Bronchial epithelial cell (primary cell): ENCODE measurements around the gene CDK14. TPM values are rescaled to one million over a fixed set of nuclear protein-coding genes. Genes with fewer than 3 reads are reported as not detected.
"Not testable (repeated sequence)": the region's sequence is repeated elsewhere in the genome, so short reads cannot be mapped to it uniquely, and the experiment has no call there.

ENCODE experiments used
- DNase-seq: peaks from one replicate; pipeline ENCODE4 v3.0.0-alpha.2; 2010; ENCODE audit warnings: low read depth
- FAIRE-seq: peaks from 2 replicates; lab custom pipeline; 2011; peaks lifted over from hg19 to GRCh38; lab: Jason Lieb, UNC
- H3K27me3 ChIP-seq: 2 replicates; pipeline ENCODE4 v1.5.1; 2011; ENCODE audit warnings: low read length; ENCODE audit not compliant: control insufficient read depth, insufficient read depth
- H3K36me3 ChIP-seq: 2 replicates; pipeline ENCODE4 v1.5.1; 2011; ENCODE audit warnings: low read length; ENCODE audit not compliant: control insufficient read depth, insufficient read depth
- H3K4me3 ChIP-seq: 2 replicates; pipeline ENCODE4 v1.5.1; 2011; ENCODE audit warnings: mild to moderate bottlenecking, low read depth, low read length, control low read depth
- total RNA-seq: library from RNA; depleted of rRNA; stranded (reverse); fragments of >200 nt; gene quantifications from 2 replicates; pipeline ENCODE4 v1.2.1, GENCODE V29; 2014
- TF ChIP-seq, protein P1 (sequence below): IDR thresholded peaks from 2 replicates; pipeline ENCODE4 v1.5.1; 2011; ENCODE audit warnings: mild to moderate bottlenecking, moderate library complexity, low read length, control low read depth, inconsistent platforms; ENCODE audit not compliant: insufficient read depth, severe bottlenecking

Gene CDK14
- total RNA-seq, 1 donor from 2014 or later, result 8.7 TPM

DNA sequence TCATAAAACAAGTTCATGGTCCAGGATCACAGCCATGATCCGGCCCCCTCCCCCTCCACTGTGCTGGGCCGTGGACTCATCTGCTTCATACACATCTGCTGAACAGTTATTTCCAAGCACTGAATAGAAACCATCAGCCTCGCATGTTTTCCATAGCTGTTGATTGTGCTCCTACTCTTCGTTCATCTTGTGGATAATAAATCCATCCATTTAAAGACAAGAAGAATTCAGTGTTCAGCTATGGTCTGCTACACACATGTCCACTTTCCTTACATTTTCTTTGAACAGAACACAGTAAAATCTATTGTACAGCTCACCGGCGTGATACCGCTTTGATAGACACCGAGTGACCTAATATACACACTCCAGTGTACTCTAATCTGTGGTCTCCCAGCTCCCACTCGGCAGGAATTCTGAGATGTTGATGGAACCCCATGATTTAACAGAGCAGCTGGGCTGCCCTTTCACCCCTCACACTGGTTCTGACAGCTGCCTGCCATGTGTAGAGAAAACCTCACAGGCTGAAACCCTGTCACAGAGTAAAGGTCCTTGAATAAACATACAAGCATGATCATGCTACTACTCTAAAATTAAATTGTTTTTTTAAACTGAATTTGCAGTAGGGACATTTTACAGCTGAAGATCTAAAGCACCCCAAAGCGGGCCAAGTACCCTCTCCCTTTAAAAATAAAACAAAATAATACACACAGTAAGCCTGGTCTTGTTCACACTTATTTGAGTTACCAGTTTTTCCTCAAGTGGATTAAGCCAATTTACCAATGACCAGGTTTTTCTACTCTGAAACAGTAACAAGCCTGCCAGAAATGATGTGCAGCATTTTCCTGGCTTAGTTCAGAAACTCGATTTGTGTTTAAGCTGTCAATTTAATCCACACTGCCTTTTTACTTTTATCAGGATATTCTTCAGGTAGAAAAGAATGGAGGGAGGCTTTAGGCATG, 573.0 kb downstream of the CDK14 start:
- Histone ChIP-seq H3K36me3 (no peaks in the 10 kb centered on the region), H3K27me3 (no peaks in the 10 kb centered on the region), H3K4me3 (no peak overlapping the region)
- no peak for DNase-seq
- FAIRE-seq, result no peak
- TF ChIP-seq, protein P1, sequence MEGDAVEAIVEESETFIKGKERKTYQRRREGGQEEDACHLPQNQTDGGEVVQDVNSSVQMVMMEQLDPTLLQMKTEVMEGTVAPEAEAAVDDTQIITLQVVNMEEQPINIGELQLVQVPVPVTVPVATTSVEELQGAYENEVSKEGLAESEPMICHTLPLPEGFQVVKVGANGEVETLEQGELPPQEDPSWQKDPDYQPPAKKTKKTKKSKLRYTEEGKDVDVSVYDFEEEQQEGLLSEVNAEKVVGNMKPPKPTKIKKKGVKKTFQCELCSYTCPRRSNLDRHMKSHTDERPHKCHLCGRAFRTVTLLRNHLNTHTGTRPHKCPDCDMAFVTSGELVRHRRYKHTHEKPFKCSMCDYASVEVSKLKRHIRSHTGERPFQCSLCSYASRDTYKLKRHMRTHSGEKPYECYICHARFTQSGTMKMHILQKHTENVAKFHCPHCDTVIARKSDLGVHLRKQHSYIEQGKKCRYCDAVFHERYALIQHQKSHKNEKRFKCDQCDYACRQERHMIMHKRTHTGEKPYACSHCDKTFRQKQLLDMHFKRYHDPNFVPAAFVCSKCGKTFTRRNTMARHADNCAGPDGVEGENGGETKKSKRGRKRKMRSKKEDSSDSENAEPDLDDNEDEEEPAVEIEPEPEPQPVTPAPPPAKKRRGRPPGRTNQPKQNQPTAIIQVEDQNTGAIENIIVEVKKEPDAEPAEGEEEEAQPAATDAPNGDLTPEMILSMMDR, result no peak

DNA sequence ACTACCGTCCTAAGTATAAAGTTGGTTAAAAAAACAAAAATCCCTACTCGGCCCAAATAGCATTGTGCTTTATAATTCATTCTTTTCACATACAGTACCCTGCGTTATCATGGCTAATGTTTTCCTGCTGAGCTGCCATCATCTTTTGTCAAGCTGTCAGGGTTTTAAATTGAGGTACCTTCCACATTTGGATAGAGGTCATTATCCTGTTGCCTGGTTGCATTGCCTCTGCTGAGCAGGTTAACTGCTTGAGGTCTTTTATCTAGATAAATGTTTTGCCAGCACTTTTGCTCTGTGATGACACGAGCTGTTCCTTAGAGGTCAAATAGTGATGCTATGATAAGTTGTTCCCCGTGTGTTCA, 573.7 kb downstream of the CDK14 start:
- TF ChIP-seq, protein P1, result no peak
- DNase-seq, result no peak
- H3K4me3 ChIP-seq, result no peak overlapping the region
- no peaks in the 10 kb centered on the region for H3K36me3 ChIP-seq
- H3K27me3 ChIP-seq, result no peaks in the 10 kb centered on the region
- FAIRE-seq, result no peak

DNA sequence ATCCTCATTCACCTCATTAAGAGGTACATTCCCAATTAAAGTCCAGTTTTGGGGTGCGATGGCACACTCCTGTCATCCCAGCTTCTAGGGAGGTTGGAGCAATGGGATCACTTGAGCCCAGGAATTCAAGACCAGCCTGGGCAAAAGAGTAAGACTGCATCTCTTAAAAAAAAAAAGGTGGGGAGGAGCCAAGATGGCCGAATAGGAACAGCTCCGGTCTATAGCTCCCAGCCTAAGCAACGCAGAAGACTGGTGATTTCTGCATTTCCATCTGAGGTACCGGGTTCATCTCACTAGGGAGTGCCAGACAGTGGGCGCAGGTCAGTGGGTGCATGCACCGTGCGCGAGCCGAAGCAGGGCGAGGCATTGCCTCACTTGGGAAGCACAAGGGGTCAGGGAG, 577.1 kb downstream of the CDK14 start:
- not testable (repeated sequence) for FAIRE-seq, H3K27me3 ChIP-seq, H3K36me3 ChIP-seq, DNase-seq, H3K4me3 ChIP-seq

DNA sequence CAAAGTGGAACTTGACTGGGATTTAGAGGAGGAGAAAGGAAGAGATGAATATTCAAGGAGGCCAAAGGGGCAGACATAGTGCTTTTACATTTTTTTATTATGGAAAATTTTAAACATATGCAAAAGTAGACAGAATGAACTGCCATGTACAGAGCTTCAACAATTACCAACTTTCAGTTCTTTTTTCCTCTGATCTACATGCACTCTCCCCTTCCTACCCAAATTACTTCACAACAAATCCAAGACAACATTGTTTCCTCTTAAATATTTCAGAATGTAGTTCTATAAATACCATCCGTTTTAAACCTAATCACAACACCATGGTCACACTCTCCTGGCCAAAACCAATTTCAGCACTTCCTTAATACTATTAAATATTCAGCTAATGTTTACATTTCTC, 584.6 kb downstream of the CDK14 start:
- no peaks in the 10 kb centered on the region for H3K36me3 ChIP-seq

DNA sequence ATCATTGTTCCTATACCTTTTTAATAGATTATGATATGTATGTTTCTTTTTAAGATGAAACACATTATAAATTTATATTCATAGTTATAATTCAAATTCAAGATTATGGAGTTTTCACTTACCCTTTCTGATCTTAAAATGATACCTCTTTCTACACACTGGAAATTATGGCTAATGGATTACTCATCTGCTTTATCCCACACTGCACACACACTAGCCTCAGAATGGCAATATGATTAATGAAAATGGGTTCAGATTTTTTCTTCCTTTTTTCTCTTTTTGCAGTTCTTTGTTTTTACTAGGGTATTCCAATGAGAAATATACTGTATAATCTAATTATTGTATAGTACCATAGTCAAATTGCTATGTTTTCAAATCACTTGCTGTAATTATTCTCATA, 585.8 kb downstream of the CDK14 start:
- TF ChIP-seq, protein P1, result no peak
- FAIRE-seq, result no peak

More for the DNA sequence above, 584.6 kb downstream of the CDK14 start:
- Histone ChIP-seq H3K27me3 (no peaks in the 10 kb centered on the region), H3K4me3 (no peak overlapping the region)
- DNase-seq (no peak), FAIRE-seq (no peak)
- TF ChIP-seq, protein P1, result no peak

DNA sequence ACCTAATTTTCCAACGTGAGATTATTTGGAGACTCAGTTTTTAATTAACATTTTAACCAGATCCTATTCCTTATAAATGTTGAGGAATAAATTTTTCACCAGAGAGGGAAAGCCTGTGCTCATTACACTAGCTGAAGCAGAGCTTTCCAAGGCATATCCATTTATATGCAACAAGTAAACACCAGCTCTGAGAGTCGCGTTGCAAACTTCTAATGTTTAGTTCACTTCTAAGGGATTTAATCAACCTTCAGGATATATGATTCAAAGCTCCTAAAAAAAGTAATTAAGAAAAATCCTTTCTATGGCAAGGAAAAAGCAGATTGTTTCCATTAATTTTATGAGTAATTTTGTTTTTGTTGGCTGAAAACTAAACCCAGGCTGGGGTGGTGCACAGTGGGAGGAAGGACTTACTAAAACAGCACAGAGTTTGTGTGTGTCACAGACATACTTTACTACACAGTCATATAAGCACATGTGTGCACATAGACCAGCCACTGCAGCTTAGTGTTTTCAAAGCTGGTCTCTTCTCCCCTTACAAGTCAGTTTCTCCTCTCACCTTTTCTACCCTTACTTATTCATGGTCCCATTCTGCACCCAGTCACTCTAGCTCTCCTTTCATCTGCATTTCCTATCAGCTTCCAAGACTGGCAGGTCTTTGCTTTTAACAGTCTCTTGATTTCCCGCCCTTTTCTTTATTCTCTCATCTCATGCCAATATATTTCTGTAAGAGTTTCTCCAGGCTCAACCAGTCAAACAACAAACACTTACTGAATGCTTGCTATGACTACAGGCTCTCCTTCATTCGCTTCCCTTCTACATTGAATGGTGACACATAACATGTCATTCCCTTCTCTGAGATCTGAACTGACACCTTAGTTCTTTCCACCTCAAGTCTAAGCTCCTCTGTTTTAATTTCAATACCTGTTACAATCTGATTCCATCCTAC, 587.0 kb downstream of the CDK14 start:
- TF ChIP-seq, protein P1, result no peak
- Histone ChIP-seq H3K36me3 (no peaks in the 10 kb centered on the region), H3K4me3 (no peak overlapping the region), H3K27me3 (no peaks in the 10 kb centered on the region)
- FAIRE-seq (no peak), DNase-seq (peak; percentile 81)

More for the DNA sequence above, 585.8 kb downstream of the CDK14 start:
- Histone ChIP-seq H3K36me3 (no peaks in the 10 kb centered on the region), H3K27me3 (no peaks in the 10 kb centered on the region), H3K4me3 (no peak overlapping the region)
- DNase-seq, result peak; percentile 43
